GM19328 (cell line): ENCODE results near the gene DCAF6.
"Not testable (repeated sequence)": the region's sequence is repeated elsewhere in the genome, so short reads cannot be mapped to it uniquely, and the experiment has no call there.

Experiments
- ATAC-seq: cut with Tn5 transposase; IDR thresholded peaks from one replicate; pipeline ENCODE4 v1.9.1; 2021; ENCODE audit warnings: mild to moderate bottlenecking, moderate library complexity; ENCODE audit not compliant: unreplicated experiment

DCAF6 gene, protein sequence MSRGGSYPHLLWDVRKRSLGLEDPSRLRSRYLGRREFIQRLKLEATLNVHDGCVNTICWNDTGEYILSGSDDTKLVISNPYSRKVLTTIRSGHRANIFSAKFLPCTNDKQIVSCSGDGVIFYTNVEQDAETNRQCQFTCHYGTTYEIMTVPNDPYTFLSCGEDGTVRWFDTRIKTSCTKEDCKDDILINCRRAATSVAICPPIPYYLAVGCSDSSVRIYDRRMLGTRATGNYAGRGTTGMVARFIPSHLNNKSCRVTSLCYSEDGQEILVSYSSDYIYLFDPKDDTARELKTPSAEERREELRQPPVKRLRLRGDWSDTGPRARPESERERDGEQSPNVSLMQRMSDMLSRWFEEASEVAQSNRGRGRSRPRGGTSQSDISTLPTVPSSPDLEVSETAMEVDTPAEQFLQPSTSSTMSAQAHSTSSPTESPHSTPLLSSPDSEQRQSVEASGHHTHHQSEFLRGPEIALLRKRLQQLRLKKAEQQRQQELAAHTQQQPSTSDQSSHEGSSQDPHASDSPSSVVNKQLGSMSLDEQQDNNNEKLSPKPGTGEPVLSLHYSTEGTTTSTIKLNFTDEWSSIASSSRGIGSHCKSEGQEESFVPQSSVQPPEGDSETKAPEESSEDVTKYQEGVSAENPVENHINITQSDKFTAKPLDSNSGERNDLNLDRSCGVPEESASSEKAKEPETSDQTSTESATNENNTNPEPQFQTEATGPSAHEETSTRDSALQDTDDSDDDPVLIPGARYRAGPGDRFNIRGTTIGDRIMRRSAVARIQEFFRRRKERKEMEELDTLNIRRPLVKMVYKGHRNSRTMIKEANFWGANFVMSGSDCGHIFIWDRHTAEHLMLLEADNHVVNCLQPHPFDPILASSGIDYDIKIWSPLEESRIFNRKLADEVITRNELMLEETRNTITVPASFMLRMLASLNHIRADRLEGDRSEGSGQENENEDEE

GRCh38 chr1:167936068-167936929 is at the start of gene DCAF6:
DCAF6 (plus strand) TSS chr1:167936683; CDS start chr1:167936912, 229 bp downstream.
- ATAC-seq: peak; percentile 68

GRCh38 chr1:167887187-167887586 is 49.3 kb upstream of the DCAF6 start:
- not testable (repeated sequence) for ATAC-seq

DNA sequence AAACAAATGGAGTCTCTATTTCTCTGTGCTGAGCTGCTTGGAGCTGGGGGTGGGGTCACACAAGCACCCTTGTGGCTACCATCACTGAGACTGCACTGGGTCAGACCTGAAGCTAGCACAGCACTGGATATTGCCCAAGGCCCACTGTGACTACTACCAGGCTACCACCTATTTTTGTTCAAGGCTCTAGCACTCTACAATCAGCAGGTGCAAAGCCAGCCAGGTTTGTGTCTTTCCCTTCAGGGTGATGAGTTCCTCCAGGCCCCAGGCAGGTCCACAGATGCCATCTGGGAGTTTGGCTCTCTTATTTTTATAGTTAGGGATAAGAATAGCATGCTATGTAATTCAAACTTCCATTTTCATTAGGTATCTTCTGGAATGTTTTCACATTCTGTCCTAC is 46.1 kb upstream of the DCAF6 start:
- no peak for ATAC-seq

DNA sequence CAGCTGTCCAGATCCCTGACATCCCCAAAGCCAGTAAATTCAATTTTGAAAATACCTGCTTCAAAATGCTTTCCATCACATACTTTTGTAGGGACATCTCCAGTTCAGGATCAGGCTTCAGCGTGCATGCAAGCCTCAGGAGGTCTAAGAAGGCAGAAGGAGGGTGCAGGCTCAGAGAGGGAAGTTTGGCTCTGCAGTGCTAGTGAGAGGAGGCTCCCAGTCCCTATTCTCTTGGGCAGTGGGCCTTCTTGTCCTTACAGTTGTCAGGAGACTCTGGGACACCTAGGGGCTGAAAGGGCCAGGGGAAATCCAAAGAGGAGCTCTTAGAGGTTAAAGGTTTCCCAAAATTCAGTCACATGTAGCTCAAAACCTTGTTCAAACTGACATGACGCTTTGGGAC is 42.7 kb upstream of the DCAF6 start:
- no peak for ATAC-seq

- no peak for ATAC-seq
These were observed 37.8 kb upstream of the DCAF6 start for GRCh38 chr1:167898578-167899222.

DNA sequence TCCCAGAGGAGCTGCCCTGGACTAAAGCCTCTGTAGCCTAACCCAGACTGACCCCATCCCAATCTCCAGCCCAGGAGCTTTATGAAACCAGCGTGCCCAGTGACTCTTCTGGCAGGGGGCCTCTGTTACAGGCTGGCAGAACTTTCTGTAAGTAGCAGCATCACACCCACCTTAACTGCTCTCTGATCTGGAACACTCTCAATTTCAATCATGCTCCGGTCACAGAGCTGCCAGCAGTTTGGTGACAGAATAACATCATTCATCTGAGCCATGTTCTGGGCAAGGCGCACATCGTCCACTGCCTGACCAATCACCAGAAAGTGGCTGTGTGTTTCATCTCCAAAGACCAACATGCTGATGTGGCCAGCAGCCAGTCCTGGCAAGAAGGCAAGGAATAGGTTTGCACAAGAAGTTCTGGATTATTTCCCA is 37.2 kb upstream of the DCAF6 start:
- no peak for ATAC-seq

DNA sequence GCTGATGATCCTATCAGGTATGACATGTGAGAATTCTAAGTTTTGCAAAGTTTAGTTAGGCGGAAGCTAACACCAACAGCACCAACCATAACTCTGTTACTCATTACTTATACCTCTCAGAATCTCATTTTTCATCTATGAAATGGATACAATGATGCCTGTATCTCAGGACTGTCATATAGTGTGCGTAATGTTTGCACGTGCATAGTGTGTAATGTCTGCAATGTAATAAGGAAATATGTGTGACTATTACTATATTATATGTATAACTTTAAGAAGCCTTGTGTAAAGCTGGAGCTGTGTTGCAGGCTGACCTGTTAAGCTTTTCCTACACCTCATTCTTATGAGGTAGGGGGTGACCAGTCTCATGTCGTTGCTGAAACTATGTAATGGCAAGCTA is 35.6 kb upstream of the DCAF6 start:
- ATAC-seq: no peak

DNA sequence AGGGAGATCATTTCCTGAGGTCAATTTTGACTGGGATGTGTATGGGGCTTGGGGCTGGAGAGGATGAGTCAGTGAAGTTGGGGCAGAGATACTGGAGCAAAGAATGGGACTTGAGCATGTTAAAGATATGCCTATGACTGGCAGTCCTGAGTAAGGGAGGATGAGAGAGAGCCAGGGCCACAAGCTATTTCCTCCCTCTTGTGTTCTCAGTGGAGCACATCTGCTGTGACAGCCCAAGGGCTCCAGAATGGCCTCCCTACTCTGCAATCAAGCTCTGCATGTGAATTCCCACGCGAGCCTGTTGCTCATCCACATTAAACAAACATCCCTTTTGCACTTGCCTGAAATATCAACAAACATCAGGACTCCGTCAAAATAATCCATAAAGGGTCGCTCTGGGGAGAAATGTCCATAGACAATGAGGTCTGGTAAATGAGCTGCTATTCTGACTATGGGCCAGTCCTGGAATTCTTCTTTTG is 31.8 kb upstream of the DCAF6 start:
- ATAC-seq: no peak

DNA sequence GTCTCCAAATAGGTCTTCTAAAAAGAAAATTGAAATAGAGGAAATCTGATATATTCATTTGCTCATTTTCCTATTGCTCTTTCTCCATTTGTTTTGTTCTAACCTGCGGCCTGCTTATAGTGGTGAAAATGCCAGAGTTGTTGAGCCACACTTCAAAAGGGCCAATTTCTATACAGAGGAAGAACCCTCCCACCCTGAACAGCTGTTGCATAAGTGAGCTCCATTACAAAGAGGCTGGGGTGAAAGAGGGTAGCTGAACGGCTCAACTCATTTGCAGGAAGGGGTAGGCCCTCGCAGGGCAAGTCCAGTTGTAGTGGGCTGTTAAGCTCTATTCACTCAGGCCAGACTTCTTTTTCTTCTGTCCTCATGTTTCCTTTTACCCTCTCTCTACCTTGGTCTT is 31.3 kb upstream of the DCAF6 start:
- ATAC-seq: no peak

- no peak for ATAC-seq
These were observed 30.8 kb upstream of the DCAF6 start for GRCh38 chr1:167905671-167906070.

DNA sequence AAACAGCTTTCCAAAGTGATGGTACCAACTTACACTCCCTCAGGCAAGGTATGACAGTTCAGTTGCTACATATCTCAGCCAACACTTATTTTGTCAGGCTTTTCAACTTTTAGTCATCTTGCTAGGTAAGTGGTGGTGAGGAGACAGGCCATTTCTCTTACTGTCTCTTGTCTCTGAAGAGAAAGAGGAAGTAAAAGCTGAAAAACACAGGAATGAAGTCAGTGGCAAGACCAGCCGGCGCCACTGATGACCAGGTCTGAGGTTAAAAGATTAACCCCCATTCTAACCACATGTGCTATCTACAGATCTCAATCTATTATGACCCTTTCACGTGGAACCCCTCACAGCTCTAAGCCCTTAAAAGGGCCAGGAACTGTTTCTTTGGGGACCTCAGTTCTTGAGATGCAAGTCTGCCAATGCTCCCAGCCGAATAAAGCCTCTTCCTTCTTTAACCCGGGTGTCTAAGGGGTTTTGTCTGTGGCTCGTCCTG is 26.7 kb upstream of the DCAF6 start:
- ATAC-seq: no peak

- no peak for ATAC-seq
These were observed 26.0 kb upstream of the DCAF6 start for GRCh38 chr1:167910530-167910929.

- ATAC-seq: no peak
These were observed 25.1 kb upstream of the DCAF6 start for GRCh38 chr1:167911413-167911812.

- ATAC-seq: no peak
These were observed 24.2 kb upstream of the DCAF6 start for GRCh38 chr1:167912294-167912693.

- ATAC-seq: no peak
These were observed 22.5 kb upstream of the DCAF6 start, which contains the start of gene ADCY10 for GRCh38 chr1:167913895-167914496. ADCY10 (minus strand) TSS chr1:167914134; CDS start chr1:167905140, 8,994 bp downstream.

GRCh38 chr1:167915569-167915968 is 20.9 kb upstream of the DCAF6 start:
- ATAC-seq: no peak

DNA sequence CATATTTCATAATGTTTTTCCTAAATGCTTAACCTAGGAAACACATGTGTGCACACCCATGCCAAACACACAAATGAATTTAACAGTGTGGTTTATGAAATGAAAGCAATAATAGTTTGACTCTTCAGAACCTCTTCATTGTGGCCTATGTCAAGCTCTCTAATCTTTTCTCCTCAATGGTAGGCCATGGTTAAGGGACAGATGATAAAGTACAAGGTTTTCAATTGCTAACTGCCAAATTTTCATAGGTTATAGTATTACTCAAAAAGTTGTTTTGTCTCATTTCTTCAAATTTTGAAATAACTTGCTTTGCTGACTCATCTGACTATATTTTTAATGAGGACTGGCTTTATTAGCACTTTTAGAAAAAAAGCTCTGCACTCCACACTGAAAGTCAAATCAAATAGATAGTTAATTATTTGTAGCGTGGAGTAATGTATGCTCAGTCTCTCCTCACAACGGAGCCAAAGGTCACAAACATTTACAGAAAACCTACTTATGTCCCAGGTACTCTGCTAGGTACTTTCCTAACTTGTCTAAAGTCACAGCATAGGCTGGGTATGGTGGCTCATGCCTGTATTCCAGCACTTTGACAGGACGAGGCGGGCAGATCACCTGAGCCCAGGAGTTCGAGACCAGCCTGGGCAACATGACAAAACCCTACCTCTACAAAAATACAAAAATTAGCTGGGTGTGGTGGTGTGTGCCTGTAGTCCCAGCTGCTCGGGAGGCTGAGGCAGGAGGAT is 19.5 kb upstream of the DCAF6 start:
- ATAC-seq: no peak

- ATAC-seq: no peak
These were observed 14.5 kb upstream of the DCAF6 start for GRCh38 chr1:167922023-167922422.

- no peak for ATAC-seq
These were observed 13.8 kb upstream of the DCAF6 start for GRCh38 chr1:167922611-167923074.
